ENCODE measurements around the gene DRAP1. TPM values are rescaled to one million over a fixed set of nuclear protein-coding genes. Genes with fewer than 3 reads are reported as not detected.
"Not testable (repeated sequence)": the region's sequence is repeated elsewhere in the genome, so short reads cannot be mapped to it uniquely, and the experiment has no call there.

The DRAP1 gene
- total RNA-seq, 1 donor = 104 TPM

DNA sequence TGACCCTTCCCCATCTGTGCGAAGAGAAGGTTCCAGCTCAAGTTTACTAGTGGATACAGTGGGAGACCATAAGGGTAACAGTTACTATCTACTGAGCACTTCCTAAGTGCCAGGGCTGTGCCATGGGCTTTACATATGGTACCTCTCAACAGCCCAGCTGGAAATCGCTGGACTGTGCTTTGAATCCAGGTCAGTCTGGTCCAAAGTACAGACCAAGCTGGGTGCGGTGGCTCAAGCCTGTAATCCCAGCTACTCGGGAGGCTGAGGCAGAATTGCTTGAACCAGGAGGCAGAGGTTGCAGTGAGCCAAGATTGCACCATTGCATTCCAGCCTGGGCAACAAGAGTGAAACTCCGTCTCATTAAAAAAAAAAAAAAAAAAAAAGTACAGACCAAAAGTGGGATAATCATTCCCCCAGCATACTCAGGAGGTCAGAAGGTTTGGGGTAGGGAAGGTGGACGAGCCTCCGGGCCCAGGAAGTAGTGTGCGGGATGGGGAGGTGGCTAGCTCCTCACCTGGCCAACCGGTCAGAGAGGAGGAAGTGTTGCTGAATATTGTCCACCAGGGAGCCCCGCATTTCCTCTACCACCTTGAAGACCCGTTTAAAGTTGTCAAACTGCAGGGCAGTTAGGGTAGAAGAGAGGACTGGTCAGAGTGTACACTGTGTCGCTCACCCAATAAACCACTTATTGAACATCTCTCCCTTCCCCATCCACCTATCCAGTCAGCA, 33.3 kb upstream of the DRAP1 start:
- DNase-seq (ENCODE audit: low read depth in 2 of 3, low spot score in 2 of 3) = no peak

DNA sequence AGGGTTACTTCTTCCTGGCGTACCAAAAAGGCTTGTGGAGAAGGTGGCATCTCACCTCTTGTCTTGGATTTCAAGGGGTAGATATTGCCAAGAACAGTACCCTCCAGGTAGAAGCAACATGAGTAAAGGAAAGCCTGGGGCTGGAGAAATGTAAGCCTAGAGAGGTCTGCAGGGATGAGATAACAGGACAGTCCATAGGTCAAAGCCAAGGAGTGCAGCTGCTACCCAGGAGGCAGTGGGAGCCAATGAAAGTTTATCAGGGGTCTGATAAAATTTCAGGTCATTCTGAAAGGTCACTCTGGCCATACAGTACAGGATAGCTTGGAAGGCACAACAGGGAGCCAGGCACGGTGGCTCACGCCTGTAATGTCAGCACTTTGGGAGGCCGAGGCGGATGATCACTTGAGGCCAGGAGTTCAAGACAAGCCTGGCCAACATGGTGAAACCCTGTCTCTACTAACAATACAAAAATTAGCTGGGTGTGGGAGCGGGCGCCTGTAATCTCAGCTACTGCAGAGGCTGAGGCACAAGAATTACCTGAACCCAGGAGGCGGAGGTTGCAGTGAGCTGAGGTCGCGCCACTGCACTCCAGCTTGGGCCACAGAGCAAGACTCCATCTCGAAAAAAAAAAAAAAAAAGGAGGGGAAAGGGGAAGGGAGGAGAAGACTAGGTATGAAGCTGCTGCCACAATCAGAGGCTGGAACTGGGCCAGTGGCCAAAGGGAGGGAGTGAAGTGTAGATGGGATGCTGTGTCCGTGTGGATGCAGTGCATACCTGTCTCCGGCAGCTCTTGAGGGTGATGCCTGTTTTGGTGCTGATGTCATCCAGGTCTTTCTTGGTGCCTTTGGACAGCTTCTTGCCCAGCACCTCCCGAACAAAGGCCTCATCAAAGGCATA, 32.2 kb upstream of the DRAP1 start:
- no peak for DNase-seq (ENCODE audit: low read depth in 2 of 3, low spot score in 2 of 3)

DNA sequence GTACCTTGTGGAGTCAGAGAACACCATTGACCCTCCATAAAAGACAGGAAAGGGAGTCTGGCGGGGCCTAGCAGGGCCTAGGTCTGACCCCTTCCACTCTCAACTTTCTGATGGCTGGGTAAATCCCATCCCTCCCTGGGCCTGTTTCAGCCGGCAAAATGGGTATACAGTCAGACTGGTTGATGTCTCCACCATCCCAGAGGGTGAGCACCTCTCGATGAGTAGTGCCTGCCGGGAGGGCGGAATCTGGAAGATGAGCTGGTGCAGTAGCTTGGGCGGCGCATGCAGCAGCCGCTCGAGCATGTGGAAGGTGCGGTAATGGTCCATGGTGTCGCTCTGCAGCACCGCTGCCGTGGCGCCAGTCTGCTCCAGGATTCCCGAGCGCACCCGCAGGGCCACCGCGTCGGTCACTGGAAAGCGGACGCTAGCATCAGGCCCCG, 31.5 kb upstream of the DRAP1 start:
- no peak for DNase-seq (ENCODE audit: low read depth in 2 of 3, low spot score in 2 of 3)

DNA sequence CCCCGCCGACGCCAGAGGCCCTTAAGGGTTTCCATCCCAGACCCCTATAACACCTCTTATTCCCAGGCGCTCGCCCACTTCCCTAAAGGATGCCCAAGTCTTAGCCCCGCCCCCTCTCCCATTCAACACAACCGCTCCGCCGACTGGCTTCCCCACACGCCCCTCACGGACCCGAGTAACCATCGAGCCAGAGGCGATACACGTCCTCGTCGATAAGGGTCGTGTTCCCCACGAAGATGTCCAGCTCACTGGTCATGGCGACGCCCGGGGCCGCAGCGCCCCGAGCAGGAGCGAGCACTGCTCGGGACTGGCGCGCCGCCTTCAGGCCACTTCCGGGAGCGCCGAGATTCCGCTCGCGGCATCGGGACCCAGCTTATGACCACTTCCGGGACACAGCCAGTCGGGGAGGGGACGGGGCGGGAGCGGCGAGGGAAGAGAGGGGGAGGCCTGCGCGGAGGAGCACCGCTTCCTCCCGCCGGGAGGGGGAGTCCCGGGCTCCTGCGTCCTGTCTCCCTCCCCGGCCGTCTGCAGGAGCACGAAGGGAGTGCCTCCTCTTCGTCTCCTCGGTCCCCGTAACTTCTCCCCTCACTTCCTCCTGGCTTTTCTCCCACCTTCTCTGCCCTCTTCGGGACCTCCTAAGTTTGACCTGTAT, 30.9 kb upstream of the DRAP1 start, which contains the start of gene FIBP:
FIBP (minus strand) TSS at position 309 of the 652 bp plus-strand sequence; CDS start at position 256, 53 bp downstream.
- peak; percentile 91 to 98 (median 97) for DNase-seq (ENCODE audit: low read depth in 2 of 3, low spot score in 2 of 3)

DNA sequence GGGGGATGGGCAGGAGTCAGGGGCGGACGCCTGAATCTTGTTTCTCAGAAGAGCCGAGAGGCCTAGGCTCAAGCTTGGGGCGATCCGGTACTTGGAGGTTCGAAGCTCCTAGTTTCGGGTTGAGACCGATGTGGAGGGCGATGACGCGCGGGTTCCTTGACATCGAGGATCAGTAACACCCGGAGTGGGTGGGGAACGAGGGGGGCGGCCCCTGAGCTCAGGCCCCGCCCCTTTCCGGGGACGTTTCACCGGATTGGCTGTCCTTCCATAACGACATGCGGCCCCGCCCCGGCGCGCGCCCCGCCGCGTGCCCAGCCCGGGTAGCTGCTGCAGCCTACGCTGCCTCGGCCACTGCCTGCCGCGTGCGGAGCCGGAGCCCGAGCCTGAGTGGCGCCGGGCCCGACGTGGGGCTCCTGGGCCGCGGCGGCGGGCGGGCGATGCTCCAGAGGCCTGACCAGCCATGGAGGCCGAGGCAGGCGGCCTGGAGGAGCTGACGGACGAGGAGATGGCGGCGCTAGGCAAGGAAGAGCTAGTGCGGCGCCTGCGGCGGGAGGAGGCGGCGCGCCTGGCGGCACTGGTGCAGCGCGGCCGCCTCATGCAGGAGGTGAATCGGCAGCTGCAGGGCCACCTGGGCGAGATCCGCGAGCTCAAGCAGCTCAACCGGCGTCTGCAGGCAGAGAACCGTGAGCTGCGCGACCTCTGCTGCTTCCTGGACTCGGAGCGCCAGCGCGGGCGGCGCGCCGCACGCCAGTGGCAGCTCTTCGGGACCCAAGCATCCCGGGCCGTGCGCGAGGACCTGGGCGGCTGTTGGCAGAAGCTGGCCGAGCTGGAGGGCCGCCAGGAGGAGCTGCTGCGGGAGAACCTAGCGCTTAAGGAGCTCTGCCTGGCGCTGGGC, 28.7 kb upstream of the DRAP1 start, which contains the start of gene CCDC85B:
CCDC85B (plus strand) TSS at position 350 of the 895 bp plus-strand sequence; CDS start at position 461, 111 bp downstream.
- peak; percentile 94 to 95 (median 95) for DNase-seq (ENCODE audit: low read depth in 2 of 3, low spot score in 2 of 3)

DNA sequence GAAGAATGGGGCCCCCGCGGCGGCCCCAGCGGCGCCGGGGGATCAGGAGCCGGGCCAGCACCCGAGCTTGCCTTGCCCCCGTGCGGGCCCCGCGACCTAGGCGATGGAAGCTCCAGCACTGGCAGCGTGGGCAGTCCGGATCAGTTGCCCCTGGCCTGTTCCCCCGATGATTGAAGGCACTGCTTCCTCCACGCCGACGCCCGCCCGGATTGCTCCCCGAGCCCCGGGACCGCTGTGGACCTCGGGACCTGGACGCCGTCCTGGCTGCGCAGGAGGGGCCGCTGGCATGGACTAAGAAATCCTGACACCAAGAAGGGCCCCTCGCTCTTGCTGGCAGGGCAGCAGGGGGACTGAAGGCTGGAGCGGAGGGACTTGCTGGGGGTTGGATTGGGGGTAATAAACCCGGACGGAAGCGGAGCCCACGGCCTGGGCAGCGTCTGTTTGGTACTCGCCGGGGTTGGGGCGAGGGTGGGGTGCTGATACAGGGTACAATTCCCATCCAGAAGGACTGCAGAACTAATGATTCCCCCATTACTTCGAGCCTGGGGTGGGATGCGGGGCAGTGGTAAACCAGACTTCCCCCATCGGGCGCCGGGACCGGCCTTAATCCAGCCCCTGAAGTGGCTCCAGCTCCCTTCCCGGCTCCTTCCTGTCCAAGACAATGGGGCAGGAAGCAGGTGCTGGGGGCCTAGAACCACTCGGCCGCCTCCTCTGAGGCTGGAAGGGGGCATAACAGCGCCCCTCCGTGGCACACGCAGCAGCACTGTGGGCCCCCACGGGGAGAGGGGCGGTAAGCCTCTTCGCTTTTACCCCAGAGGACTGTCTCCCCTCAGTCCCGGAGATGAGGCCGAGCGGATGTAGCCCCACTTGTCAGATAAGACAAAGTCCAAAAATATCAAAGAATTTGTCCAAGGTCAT, 27.7 kb upstream of the DRAP1 start:
- peak in 1 of 3 donors; percentile 48 for DNase-seq (ENCODE audit: low read depth in 2 of 3, low spot score in 2 of 3)

DNA sequence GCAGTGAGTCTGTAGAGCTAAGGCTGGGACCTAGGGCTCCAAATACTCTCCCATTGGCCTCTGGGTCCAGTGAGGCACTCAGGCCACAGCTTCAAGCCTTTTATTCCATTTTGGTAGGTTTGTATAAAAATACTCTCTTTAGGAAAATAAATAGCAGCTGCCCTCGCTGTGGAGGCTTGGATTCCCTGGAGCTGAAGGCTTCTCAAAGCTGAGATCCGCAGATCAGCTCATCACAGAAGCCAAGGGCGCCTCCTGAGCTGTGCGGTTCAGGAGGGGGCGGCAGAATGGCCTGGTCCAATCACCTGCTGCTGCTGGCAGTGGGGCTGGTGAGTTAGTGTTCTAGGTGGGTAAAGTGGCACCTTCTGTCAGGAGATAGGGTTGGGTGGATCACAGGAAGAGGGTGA, 27.1 kb upstream of the DRAP1 start:
- DNase-seq (ENCODE audit: low read depth in 2 of 3, low spot score in 2 of 3) = not testable (repeated sequence)

DNA sequence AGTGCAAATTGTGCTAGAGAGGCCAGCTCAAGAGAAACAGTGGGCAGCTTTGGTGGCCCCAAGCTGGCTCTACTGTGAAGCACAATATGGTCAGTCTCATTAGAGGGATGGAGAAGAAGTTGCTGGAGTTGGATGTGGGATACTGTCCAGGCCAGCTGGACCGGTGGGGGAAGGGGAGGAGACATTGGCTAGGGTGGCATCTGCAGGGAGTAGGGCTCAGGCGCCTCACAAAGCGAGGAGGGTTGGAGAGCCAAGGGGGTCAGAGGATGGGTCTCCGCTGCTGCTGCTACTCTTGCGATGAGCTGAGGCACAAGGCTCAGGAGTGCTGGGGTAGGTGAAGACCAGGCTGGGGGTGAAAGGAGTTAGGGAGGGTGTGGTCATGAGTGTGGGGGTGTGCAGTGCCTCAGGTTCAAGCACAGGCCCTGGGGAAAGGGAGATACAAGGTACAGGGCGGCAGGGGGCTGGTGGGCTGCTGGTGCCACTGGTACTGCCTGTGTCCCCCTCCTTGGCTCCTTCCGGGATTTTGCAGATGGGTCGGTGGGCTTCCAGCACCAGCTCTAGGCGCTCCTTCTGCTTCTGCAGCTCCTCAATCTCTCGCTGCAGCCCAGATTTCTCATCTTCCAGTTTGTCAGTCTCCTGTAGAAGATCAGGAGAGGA, 26.4 kb upstream of the DRAP1 start:
- DNase-seq (ENCODE audit: low read depth in 2 of 3, low spot score in 2 of 3) = no peak

DNA sequence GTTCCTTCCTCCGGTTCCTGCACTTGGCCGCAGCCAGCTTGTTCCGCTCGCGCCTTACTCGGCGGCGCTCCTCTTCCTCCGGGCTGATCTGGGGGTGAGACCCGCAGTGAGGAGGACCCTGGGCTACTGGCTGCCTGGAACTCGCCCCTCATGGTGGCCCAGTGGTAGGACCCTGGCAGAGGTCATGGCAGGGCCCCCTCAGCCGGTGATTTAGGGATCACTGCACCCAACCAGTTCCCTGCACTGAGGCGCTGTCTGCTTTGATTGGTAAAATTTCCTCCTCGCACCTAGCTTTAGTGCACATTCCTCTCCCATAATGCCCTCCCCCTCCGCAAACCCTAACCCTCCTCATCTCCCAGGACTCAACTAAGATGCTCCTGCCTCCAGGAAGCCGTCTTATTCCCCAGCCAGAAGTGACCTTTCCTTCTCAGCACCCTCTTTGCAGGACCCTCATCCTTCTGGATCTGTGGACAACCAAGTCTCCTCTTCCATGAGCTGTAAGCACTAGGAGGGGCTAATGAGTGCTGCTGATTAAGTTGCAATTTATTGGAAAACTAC, 25.1 kb upstream of the DRAP1 start:
- peak in 2 of 3 donors; percentile 56 to 71 for DNase-seq (ENCODE audit: low read depth in 2 of 3, low spot score in 2 of 3)

DNA sequence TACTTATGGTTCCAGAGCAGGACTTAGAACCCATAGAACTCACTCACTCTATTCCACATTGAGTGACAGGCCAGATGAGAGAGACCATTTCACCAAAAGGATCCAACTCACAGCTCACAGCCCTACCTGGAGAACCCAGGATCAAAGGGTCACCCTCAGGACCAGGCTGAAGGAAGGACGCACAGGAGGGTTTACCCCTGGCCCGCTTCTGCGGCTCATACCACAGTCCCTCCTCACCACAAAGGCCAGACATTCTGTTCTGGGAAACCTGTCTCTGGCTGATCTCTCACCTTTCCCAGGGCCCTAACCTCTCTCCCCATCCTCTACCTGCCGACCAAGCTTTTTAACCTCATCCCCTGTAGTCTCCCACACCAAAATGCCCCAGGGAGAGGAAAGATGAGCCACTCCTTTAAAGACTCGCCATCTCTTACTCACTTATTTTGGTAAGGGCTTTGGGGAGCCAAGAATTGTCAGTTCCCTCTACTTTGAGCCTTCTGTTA, 23.7 kb upstream of the DRAP1 start:
- DNase-seq (ENCODE audit: low read depth in 2 of 3, low spot score in 2 of 3) = no peak

DNA sequence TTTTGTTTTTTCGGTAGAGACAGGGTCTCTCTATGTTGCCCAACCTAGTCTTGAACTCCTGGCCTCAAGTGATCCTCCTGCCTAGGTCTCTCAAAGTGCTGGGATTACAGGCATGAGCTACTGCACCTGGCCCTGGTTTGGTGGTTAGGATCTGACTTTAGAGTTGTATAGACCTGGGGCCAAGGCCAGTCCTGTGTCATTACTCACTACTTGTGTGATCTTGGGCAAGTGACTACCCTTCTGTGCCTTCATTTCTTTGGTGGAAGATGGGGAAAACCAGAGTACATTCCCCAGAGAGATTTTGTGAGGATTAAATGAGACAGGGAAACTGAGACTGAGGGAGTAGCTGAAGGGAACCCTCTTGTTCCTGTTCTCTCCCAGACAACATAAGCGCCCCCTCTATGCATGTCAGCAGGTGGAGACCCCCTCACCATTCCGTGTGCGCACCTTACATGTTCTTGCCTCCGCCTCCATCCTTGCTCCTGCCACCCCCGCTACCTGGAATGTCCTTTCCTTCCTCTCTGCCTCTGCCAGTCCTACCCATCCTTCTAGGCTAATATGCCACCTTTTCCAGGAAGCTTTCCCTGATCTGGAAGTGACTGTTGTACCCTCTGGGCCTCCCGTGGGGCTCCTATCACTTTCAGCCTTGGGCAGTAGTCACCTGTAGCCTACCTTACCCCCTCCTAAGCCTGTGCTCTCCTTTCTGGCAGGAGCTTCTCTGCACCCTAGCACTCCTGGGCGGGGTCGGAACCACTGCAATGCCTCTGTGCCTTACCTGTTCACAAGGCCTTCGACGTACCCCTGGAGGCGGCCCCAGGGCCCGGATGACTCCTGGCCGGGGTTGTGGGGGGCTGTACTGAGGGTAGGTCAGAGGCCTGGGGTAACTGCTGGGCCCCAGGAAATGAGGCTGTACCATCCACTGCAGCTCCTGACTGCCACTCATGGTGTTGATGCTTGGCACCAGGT, 22.9 kb upstream of the DRAP1 start:
- no peak for DNase-seq (ENCODE audit: low read depth in 2 of 3, low spot score in 2 of 3)

DNA sequence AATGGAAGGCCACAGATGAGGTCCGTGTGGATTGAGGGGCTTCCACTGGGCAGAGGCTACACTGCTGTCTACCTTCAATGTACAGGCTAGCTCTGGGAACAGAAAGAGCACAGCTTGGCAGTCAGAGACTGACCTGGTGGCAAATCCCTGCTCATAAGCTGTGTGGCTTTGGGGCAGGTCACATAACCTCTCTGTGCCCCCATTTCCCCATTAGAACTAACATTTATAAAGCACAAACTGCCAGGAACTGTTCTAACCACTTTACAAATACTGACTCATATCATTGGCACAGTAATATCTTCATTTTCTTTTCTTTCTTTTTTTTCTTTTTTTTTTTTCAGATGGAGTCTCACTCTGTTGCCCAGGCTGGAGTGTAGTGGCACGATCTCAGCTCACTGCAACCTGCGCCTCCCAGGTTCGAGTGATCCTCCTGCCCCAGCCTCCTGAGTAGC, 22.2 kb upstream of the DRAP1 start:
- no peak for DNase-seq (ENCODE audit: low read depth in 2 of 3, low spot score in 2 of 3)

DNA sequence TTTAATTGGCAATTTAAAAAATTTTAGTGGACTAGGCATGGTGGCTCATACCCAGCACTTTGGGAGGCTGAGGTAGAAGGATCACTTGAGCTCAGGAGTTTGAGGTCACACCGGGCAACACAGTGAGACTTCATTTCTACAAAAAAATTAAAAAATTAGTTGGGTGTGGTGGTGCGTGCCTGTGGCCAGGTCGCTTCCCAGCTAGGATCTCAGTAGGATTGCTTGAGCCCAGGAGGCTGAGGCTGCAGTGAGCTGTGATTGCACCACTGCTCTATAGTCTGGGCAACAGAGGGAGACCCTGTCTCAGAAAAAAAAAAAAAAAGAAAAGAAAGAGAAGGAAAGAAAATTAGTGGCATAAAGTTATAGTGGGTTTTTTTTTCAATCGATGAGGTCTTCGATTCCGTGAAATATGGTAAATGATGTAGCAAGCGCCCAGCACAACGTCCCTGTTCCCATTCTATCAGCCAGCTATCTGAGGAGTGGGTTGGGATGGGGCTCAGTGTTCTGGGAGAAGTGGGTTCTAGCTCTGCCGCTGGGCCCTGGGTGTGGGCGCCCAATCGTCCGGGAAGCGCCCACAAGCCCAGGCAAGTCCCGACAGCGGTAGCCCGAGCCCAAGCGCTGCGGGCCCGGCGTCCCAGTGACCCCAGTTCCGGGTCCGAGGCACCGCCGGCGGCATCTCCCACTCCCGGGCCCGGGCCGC, 20.4 kb upstream of the DRAP1 start:
- no peak for DNase-seq (ENCODE audit: low read depth in 2 of 3, low spot score in 2 of 3)

DNA sequence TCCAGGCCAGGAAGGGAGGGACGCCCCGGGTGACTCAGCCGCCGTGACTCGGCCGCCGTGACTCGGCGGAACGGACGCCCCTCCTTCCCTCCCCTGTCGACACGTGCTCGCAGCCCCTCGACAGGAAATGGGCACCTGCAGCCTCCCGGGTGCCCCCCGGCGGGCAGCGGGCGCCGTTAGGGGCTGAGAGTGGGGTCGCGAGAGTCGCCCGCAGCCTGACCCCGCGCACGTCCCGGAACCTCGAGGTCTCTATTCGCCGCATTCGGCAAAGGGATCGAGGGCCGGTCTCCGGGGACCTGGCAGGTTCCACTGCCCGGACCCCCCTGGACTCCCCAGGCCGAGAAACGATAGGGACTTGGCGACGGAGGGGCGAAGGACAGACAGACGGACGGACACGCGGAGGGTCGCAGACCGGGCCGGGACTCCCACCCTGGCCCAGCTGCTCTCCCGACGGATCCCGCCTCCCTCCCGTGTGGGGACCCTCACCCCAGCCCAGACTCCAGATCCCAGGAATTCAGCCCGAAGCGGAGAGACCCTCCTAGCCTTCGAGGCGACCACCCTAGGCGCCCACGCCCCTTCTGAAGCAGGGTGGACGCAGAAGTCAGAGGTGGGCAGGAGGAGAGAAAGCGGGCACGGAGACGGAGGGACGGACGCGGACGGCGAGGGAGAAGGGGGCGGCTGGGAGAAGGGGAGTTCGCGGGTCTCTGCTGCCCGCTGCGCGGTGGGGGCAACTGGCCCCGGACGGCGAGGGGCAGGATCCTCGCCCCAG, 19.7 kb upstream of the DRAP1 start:
- DNase-seq (ENCODE audit: low read depth in 2 of 3, low spot score in 2 of 3) = peak in 2 of 3 donors; percentile 82 to 84
